Measurements from ENCODE around the gene ABHD12B. TPM values are rescaled to one million over a fixed set of nuclear protein-coding genes. Genes with fewer than 3 reads are reported as not detected.

The ABHD12B gene
- total and polyA plus RNA-seq, 10 donors = not detected

- H3K9me3 ChIP-seq = no peaks in the 10 kb centered on the region
- H3K4me1 ChIP-seq = peaks cover 0 to 51% (median 27%) of the 10 kb centered on the region in 6 donors
- no peak for DNase-seq
- H3K36me3 ChIP-seq = no peaks in the 10 kb centered on the region
- 71 to 83% (median 72%) methylated on average over 5 of the region's 5 CpGs for WGBS, 5 donors
- H3K27me3 ChIP-seq (replicated peaks in 1 of 7) = no peaks in the 10 kb centered on the region
- H3K27ac ChIP-seq = peak overlapping the region in 5 of 8 donors; percentile 18 to 63 (median 47)
- intact Hi-C loops (cut with DNase I; ENCODE audit: low total_unique reads) = no loop called here
- peak overlapping the region in 1 of 8 donors; percentile 21 for H3K4me3 ChIP-seq
- no peak for TF ChIP-seq POLR2AphosphoS5 (IDR thresholded peaks at IDR 0.05)
- no peak for TF ChIP-seq POLR2A (IDR thresholded peaks at IDR 0.05)
- TF ChIP-seq, protein P1, sequence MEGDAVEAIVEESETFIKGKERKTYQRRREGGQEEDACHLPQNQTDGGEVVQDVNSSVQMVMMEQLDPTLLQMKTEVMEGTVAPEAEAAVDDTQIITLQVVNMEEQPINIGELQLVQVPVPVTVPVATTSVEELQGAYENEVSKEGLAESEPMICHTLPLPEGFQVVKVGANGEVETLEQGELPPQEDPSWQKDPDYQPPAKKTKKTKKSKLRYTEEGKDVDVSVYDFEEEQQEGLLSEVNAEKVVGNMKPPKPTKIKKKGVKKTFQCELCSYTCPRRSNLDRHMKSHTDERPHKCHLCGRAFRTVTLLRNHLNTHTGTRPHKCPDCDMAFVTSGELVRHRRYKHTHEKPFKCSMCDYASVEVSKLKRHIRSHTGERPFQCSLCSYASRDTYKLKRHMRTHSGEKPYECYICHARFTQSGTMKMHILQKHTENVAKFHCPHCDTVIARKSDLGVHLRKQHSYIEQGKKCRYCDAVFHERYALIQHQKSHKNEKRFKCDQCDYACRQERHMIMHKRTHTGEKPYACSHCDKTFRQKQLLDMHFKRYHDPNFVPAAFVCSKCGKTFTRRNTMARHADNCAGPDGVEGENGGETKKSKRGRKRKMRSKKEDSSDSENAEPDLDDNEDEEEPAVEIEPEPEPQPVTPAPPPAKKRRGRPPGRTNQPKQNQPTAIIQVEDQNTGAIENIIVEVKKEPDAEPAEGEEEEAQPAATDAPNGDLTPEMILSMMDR (IDR thresholded peaks at IDR 0.05 in 8 of 11, conservative IDR thresholded peaks at IDR 0.05 in 3 of 11) = no peak
Observed at GRCh38 chr14:50834802-50835276, 37.0 kb upstream of the ABHD12B start.

DNA sequence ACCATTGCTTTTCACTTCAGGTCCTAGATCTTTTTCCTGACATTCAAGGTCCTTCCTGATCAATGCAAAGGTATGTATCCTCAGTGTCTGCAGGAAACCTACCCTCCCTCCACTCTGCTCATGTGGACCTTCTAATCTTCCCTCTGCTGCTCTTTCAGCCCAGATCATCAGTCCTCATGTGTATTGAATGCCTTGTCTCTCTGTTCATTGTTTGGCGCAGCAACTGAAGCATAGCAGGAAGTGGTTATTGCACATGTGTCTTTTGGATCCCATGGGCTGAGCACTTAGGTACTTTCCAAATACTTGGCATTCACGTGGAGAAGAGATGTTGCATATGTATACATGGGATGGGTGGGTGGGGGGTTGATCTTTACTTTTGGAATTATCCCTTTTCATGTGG, 36.6 kb upstream of the ABHD12B start:
- intact Hi-C loops (cut with DNase I; ENCODE audit: low total_unique reads) = no loop called here
- no peaks in the 10 kb centered on the region for H3K9me3 ChIP-seq
- H3K27ac ChIP-seq = peak overlapping the region in 5 of 8 donors; percentile 23 to 63 (median 47)
- no peak for DNase-seq
- H3K4me1 ChIP-seq = peaks cover 0 to 49% (median 26%) of the 10 kb centered on the region in 6 donors
- no peaks in the 10 kb centered on the region for H3K36me3 ChIP-seq
- no peaks in the 10 kb centered on the region for H3K27me3 ChIP-seq (replicated peaks in 1 of 7)
- WGBS, 5 donors = 5 to 20% (median 8%) methylated on average over 2 of the region's 2 CpGs
- TF ChIP-seq POLR2AphosphoS5 (IDR thresholded peaks at IDR 0.05) = peak in 1 of 3 donors; percentile 57
- TF ChIP-seq, protein P1 (IDR thresholded peaks at IDR 0.05 in 8 of 11, conservative IDR thresholded peaks at IDR 0.05 in 3 of 11) = no peak
- peak overlapping the region in 1 of 8 donors; percentile 21 for H3K4me3 ChIP-seq

GRCh38 chr14:50836515-50836914, 35.3 kb upstream of the ABHD12B start:
- no peak overlapping the region for H3K4me3 ChIP-seq
- H3K27me3 ChIP-seq (replicated peaks in 1 of 7) = no peaks in the 10 kb centered on the region
- no peak overlapping the region for H3K27ac ChIP-seq
- TF ChIP-seq POLR2A (IDR thresholded peaks at IDR 0.05) (no peak), POLR2AphosphoS5 (IDR thresholded peaks at IDR 0.05) (no peak)
- TF ChIP-seq, protein P1 (IDR thresholded peaks at IDR 0.05 in 8 of 11, conservative IDR thresholded peaks at IDR 0.05 in 3 of 11) = no peak
- no peaks in the 10 kb centered on the region for H3K36me3 ChIP-seq
- 85 to 99% (median 93%) methylated on average over 5 of the region's 5 CpGs for WGBS, 5 donors
- no peak for DNase-seq
- H3K9me3 ChIP-seq = no peaks in the 10 kb centered on the region
- H3K4me1 ChIP-seq = peaks cover 0 to 47% (median 25%) of the 10 kb centered on the region in 6 donors
- intact Hi-C loops (cut with DNase I; ENCODE audit: low total_unique reads) = no loop called here

GRCh38 chr14:50837271-50837670, 34.6 kb upstream of the ABHD12B start:
- Histone ChIP-seq H3K27me3 (replicated peaks in 1 of 7) (no peaks in the 10 kb centered on the region), H3K9me3 (no peaks in the 10 kb centered on the region), H3K36me3 (no peaks in the 10 kb centered on the region), H3K27ac (no peak overlapping the region), H3K4me1 (peaks cover 0 to 40% (median 18%) of the 10 kb centered on the region in 6 donors), H3K4me3 (no peak overlapping the region)
- no peak for TF ChIP-seq POLR2A (IDR thresholded peaks at IDR 0.05)
- TF ChIP-seq POLR2AphosphoS5 (IDR thresholded peaks at IDR 0.05) = no peak
- TF ChIP-seq, protein P1 (IDR thresholded peaks at IDR 0.05 in 8 of 11, conservative IDR thresholded peaks at IDR 0.05 in 3 of 11) = no peak
- DNase-seq = no peak
- 89 to 96% (median 91%) methylated on average over 10 of the region's 10 CpGs for WGBS, 5 donors
- intact Hi-C loops (cut with DNase I; ENCODE audit: low total_unique reads) = no loop called here

Measured in spleen (tissue), 11 donors.